ENCODE results near the gene VWA3A.
"Not testable (repeated sequence)": the region's sequence is repeated elsewhere in the genome, so short reads cannot be mapped to it uniquely, and the experiment has no call there.

Gene VWA3A

DNA sequence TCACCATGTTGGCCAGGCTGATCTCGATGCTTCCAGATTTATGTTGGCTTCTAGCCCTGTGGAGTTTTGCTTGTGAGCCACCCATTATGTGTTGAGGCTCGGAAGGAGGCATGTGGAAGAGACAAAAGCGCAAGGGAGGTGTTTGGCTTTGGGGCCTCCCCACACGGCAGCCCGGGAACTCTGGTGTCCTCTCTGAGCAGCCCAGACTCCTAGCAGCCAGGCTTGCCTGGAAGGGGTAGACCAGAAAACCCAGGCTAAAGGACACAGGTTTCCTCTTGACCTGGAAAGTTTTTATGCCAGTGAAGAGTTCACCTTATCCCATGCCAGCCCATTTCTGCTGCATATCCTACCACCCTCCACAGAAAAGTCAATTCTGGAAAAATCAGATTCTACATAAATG is 91.0 kb downstream of the VWA3A start:
- no peak for DNase-seq (ENCODE audit: low read depth)

DNA sequence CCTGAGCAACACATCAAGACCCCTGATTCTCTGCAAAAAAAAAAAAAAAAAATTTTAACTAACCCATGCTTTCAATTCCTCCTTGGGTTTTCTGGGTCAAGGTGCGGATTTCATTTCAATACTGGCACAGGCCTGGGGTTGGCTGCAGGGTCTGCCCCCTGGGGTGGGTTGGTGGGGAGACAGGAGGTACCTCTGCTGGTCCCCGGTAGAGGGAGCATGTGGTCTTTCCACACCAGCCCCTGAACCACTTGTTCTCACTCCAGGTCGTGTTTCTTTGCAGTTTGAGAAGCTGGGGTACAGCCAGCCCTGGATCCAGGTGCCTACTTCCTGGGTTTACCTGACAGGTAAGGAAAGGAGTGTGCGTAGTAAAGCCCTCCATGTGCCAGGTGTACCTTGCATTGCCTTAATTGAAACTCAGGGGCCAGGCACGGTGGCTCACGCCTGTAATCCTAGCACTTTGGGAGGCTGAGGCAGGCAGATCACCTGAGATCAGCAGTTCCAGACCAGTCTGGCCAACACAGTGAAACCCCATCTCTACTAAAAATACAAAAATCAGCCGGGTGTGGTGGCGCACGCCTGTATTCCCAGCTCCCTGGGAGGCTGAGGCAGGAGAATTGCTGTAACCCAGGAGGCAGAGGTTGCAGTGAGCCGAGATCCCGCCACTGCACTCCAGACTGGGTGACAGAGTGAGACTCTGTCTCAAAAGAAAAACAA is 91.7 kb downstream of the VWA3A start:
- DNase-seq (ENCODE audit: low read depth): no peak

DNA sequence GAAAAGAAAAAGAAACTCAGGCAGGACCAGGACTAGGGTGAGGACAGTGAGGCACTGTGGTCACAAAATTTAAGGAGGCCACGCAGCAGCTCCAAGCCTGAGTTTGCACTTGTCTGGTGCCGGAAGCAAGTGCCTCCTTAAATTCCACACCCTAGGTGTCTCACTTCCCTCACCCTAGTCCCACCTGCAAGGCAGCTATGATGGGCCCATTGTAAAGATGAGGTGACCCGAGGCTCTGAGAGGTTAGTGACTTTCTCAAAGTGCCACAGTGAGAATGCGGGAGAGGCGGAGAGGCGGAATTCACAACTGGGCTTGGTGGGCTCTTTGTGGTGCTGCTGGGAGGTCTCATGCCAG is 92.3 kb downstream of the VWA3A start:
- no peak for DNase-seq (ENCODE audit: low read depth)

DNA sequence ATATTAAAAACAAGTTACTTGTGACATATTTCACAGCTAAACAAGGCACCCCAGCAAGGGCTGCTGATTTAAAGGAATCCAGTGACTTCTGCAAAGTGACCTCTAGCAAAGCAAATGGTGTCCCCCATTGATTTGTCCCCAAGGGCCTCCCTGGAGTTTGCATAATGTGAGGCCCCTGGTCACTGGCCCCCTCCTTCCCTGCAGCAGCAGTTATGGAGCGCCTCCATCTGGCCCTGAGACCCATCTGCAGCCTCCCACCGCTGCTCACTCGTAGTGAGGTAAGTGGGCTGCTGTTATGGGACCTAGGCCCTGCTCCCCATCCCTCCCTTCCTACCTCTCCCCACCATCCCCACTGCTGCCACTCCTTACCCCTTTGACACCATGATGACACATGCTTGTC is 94.2 kb downstream of the VWA3A start:
- DNase-seq (ENCODE audit: low read depth): no peak

DNA sequence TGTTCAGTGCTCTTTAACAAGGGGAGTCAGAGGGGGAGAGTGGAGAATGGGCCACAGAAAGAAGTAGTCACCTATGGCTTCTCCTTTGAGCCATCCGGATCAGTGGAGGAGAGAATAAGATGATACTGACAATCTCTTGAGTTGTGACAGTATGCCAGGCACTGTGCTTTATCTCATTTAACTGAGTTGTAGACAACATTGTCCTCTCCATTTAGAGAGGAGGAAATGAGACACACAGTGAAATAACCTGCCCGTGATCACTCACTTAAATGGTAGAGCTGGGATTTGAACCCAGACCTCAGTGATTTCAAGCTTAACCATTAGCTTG is 95.9 kb downstream of the VWA3A start:
- no peak for DNase-seq (ENCODE audit: low read depth)

DNA sequence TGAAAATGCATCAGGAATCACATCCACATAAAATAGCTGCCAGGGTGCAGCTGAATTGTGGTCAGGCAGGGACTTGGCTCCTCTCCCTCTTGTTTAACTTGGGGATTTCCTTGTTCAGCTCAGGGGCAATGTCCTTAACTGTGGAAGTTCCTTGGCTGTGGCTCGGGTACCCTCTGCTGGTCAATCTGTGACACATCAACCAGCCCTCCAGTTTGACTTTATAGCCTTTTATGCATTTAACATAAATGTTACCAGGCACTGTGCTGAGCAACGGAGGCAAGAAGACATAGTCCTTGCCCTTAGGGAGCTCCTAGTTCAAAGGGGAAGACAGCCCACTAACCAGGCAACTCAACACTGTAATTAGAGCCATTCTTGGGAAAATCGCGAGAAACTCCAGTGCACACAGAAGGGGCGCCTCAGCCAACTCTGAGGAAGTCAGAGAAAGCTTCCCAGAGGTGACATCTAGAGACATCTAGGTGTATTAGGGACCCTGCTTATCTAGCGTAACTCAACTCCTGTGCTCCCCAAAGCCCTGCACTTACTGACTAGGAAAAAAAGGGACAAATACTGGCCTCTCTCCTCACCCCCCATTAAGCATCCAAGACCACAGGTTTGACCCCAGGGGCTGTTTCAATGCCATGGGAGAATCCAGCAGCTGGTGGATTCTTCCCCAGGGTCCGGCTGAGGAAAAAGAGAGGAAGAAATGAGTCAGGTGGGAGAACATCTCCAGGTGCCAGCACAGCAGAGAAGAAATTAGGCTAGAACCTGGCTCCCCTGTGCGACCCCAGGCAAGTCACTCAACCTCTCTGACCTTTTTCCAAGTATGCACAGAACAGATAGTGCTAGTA is 96.5 kb downstream of the VWA3A start:
- peak; percentile 68 for DNase-seq (ENCODE audit: low read depth)

DNA sequence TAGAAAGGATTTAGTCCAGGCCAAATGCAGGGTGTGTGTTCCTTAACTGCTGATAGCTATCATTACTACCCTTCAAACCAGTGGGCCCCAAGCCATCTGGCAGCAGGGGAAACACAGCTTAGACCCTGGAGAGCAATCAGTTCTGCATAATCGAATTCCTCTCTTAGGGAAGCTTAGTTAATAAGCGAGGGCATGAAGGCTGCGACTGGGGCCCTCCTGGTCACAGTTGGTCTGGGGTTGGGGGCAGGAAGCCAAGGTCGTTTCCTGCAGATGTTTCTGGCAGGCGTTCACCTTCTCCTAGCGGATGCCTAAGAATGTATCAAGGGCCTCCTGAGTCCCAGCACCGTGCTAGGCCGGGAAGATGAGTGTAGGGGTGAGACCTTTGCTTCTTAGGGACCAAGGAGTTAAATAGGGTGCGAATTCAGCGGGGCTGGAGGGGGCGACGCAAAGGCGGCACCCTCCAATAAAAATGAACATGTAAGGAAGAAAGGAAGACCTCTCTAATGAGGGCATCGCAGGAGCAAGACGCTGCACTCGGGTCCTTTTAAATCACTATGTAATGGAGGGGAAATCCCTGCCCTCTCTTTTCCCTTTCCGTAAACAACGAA is 97.2 kb downstream of the VWA3A start:
- DNase-seq (ENCODE audit: low read depth): no peak

DNA sequence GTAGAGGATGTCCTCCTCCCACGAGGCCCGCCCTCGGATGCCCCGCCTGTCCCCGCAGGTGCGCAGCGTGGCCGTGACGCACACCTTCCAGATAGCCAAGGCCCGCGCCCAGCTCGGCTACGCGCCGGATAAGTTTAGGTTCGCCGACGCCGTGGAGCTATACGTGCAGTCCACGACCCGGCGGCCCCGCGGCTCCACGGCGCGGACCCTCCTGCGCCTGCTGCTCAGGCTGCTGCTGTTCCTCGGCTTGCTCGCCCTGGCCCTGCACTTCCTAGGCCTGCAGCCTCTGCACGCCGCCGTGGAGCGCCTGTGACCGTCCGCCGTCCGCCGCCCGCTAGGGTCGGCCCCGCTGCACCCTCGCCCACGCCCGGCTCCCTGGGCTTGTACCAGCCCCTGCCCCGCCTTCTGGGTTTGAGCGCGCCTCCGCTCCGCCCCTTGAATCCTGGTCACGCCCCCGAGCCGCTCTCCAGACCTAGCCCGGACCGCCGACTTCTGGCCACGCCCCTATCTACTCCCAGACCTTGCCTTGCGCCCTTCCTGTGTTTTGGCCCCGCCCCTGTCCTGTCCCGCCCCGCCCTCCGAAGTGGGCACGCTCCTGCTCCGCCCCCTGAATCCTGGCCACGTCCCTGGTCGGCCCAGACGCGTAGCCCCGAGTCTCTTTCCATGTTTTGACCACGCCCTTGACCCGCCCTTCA is 97.9 kb downstream of the VWA3A start:
- no peak for DNase-seq (ENCODE audit: low read depth)

DNA sequence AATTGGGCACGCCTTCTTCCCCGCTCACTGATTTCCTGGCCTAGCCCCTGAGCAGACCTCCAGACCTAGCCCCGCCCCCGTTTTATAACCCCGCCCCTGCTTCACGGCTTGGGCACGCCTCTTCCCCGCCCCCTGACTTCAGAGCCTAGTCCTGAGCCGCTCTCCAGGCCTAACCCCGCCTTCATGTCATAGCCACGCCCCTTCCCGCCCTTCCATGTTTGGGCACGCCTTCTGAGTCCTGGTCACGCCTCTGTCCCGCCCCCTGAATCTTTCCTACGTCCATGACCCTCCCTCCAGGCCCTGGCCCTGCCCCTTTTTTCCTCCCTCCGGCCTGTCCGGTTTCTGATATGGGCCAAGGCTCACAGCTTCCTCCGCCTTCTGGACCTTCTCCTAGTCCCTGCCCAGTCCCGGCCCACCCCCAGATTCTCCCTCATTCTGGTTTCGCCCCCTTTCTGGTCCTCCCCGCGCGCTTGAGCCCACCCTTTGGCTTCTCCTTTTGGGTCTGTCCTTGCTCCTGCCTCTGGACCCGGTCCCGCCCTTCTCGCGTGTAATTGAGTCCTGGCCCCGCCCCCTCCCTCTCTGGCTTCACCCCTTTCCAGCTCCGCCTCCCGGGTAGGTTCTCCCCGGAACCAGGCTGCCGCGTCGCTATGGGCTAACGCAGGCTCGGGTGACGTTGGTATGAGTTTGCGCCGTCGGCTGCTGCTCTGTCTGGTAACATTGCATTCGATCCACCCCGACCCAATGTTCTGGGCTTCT is 98.6 kb downstream of the VWA3A start:
- DNase-seq (ENCODE audit: low read depth): peak; percentile 99

DNA sequence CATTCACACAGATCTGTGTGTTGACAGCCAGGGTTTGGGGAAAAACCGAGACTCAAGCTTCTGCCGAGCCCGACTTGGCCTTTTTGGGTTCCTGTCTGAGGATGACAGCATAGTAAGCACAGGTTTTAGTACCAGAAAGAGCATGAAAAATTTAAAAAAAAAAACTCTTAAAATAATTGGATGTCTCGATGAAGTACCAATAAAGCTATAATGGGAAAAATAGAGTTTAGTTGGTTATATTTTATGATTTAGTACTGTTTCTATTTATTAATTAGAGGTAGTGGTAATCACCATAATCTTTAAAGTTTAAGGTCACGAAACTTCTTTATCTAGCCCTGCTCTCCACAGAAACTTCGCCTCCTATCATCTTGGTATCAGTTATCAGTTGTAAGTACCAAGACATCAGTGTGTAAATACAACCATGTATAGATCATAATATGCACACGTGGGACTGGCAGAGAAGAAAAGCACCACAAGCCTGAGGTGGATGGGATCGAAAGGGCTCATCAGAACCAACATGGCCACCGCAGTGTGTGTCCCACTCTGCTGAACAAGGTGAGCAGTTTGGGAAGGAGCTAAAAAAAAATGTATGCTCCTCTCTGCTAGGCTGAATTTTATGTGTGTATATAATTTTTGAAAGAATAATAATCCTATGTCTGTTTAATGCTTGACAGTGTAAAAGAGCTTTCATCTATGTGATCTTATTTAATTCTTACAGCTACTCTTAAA is 99.4 kb downstream of the VWA3A start:
- DNase-seq (ENCODE audit: low read depth): no peak

DNA sequence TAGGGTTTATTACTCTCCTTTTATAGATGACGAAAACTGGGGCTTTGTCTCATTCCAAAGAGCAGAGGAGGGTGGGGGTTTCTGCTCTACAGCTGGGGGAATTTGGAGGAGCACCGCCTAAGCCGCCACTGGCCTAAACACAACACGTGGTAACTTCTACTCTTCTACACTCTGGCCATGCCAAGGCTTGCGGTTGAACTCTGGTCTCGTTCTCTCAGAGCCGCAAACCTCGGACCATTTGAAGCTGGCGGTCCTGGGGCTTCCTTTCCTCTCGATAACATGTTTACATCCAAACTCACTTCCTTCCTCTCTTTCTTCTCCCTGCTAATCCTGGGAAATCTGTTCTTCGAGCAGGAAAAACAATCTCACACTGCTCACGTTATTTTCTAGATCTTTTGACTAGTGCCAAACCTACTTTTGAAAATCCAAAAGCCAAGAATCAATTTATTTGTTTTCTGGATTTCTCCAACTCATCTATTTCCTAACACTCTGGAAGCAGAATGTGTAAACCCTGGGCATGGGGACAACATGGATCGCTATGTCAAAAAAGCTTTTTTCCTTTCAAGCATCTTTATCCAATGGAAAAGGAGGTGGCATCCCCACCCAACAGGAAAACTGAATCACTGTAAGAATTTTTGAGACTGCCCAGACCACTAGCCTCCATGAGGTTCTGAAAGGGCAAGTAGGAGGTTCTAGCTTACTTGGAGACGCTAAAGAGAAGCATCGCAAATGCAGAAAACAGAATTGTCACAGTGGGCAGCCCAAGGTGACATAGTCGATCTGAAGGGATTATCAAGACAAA is 100.1 kb downstream of the VWA3A start:
- peak; percentile 68 for DNase-seq (ENCODE audit: low read depth)

DNA sequence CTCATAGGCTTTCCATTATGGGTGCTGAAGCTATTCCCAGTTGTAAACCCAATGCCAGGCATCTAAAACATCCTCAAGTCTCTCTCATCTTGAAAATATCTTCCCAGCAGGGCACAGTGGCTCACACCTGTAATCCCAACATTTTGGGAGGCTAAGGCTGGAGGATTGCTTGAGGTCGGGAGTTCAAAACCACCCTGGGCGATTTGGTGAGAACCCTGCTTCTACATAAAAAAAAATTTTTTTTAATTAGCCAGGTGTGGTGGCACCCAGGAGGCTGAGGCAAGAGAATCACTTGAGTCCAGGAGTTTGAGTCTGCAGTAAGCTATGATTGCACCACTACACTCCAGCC is 100.7 kb downstream of the VWA3A start:
- DNase-seq (ENCODE audit: low read depth): no peak

DNA sequence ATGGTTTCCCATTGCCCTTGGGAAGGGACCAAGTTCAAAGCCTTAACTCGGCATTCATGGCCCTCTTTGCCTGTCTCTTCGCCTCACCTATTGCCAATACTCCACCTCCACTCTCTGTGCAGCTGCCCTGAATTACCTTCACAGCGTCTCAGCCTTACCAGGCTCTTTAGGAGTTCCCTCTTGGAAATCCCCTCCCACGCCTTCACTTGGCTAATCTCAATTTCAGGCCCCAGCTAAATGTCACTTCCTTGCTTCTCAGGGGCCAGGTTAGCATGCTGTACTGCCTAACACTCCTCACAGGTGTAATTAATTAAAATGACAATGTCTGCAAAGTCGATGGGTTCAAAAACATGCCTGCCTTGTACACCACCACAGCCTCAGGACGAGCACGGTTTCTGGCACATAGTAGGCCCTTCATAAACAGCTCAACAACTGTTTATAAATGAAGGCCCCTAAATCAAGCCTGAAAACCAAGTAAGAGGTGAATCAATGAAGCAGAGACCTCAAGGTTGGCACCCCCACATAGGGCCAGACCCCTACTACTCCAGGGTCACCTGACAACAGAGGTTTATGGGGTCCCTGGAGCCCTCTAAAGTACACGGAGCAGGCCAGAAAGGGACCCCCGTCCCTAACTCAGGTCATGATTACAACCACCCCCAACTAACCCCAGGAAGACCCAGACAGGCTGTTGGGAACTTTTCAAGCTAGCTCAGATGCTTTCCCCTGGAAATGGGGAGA is 102.5 kb downstream of the VWA3A start:
- no peak for DNase-seq (ENCODE audit: low read depth)

DNA sequence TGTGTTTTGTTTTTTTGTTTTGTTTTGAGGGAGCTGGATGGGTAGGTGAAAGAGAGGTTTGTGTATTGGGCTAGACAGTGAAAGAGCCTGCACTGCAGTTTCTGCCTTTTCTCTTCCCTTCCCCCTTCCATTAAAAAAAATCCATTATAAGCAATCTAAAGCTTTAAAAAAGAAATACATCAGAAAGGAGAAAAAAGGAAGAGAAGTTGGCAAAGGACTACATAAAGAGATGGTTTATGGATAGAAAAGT is 103.0 kb downstream of the VWA3A start:
- no peak for DNase-seq (ENCODE audit: low read depth)

DNA sequence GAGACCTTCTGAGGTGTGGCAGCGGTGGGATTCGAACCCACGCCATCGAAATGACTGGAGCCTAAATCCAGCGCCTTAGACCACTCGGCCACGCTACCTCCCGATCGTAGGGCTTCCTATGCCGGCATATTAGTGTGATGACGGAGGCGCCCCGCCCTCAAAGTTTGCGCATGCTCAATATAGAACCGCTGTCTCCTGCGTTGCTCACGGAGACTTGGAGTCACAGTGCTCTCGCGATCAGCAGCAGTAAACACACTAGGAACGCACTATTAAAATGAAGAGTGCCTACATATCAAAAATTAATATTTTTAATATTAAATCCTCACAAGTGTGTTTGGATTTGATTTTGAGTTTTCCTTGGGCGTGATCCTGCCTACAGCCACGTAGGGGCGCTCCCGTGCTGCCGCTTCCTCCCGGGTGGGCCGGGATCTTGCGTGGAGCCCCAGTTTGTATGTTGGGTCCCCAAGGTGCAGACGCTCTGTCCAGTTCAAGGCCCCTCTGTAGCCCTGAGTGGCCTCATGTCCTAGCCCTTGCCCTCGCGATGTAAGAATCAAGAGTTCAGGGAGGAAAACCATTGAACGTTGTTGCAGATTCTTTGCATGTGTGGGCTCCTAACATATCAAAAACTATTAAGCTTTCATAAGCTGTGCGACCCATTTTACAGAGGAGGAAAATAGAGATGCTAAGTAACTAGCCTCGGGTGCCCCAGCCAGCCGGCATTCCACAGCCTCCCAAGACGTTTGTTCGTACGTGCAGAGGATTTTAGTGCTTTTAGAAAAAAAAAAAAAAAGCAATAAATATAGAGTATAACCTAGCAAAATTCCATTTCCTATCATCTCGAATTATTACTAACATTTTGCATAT is 103.6 kb downstream of the VWA3A start:
- peak; percentile 76 for DNase-seq (ENCODE audit: low read depth)

DNA sequence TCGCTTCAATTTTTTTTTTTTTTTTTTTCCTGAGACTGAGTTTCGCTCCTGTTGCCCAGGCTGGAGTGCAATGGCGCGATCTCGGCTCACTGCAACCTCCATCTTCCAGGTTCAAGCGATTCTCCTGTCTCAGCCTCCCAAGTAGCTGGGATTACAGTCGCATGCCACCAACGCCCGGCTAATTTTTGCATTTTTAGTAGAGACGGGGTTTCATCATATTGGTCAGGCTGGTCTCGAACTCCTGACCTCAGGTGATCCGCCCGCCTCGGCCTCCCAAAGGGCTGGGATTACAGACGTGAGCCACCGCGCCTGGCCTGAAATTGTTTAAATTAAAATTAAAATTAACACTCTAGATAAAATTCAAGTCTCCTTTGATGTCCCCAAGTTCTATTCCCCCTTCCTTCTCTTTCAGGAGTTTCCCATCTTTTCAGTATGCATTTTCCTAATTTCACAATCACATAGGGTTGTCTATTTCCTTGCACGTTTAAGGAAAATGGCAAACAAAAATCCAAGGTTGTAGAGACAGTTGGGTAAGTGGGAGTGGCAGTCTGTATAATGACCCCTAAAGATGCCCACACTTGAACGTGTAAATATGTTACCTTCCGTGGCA is 104.3 kb downstream of the VWA3A start:
- not testable (repeated sequence) for DNase-seq (ENCODE audit: low read depth)

DNA sequence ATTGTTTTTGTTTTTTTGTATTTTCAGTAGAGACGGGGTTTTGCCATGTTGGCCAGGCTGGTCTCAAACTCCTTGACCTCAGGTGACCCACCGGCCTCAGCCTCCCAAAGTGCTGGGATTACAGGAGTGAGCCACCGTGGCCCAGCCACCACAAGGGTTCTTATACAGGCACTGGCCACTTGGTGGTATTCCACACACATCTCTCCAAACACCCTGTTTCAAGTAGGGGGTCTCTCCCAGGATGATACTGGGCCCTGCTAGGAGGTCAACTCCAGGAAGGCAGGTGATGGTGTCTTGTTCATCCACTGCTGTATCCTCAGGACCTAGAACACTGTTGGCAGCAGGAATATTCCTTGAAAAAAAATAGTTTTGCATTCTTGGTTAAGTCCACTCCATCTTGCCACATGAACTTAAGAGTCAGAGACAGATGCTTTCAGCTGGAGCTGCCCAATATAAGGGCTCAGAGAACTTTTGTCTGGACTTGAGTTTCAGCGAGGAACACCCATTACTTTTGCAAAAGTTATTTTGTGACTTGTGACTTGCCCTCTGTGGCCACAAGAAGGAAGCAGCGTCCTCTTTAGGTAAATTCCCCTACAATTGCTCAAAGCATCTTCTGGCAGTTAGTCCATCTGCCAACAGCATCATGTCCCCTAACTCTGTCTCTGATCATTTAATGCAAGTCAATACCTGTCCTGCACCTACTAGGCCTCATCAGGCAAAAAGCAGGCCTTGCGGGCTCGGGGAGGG is 106.4 kb downstream of the VWA3A start:
- DNase-seq (ENCODE audit: low read depth): no peak

DNA sequence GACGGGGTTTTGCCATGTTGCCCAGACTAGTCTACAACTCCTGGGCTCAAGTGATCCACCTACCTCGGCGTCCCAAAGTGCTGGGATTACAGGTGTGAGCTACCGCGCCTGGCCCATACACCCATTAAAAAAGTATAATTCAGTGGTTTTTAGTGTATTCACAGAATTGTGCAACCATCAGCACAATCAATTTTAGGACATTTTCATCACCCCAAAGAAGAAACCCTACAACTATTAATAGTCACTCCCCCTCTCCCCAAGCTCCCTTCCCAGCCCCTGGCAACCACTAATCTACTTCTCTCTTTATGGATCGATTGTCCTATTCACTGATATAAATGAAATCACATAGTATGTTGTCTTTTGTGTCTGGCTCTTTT is 109.9 kb downstream of the VWA3A start:
- DNase-seq (ENCODE audit: low read depth): no peak
